ENCODE measurements around the gene TRHDE.

DNA sequence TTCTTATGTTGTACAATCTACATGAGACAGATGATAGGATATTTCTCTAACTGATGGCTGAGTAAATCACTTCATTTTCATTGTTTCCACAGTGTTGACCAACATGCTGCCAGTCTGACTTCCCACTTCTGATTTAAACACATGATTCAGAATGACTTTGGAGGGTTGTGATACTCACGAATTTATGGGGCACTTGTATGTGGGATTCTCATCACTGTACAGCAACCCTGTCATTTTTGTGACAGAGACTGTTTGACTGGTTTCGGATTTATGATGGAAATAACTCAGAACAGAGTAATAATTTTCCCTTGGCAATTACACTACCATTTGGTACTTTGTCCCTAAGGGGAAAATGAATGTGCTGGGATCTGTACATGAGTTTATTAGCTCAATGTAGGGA is 333.8 kb downstream of the TRHDE start:
- TF ChIP-seq SIN3A (IDR thresholded peaks at IDR 0.05; ENCODE audit: borderline replicate concordance, insufficient read depth, low read depth, low read length) (no peak), TCF7L2 (IDR thresholded peaks at IDR 0.05; ENCODE audit: low read depth, low read length) (no peak), POLR2AphosphoS5 (IDR thresholded peaks at IDR 0.05; ENCODE audit: low read depth, low read length) (no peak)
- TF ChIP-seq, protein P1, sequence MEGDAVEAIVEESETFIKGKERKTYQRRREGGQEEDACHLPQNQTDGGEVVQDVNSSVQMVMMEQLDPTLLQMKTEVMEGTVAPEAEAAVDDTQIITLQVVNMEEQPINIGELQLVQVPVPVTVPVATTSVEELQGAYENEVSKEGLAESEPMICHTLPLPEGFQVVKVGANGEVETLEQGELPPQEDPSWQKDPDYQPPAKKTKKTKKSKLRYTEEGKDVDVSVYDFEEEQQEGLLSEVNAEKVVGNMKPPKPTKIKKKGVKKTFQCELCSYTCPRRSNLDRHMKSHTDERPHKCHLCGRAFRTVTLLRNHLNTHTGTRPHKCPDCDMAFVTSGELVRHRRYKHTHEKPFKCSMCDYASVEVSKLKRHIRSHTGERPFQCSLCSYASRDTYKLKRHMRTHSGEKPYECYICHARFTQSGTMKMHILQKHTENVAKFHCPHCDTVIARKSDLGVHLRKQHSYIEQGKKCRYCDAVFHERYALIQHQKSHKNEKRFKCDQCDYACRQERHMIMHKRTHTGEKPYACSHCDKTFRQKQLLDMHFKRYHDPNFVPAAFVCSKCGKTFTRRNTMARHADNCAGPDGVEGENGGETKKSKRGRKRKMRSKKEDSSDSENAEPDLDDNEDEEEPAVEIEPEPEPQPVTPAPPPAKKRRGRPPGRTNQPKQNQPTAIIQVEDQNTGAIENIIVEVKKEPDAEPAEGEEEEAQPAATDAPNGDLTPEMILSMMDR (IDR thresholded peaks at IDR 0.05), result no peak
- TF ChIP-seq, protein P2, sequence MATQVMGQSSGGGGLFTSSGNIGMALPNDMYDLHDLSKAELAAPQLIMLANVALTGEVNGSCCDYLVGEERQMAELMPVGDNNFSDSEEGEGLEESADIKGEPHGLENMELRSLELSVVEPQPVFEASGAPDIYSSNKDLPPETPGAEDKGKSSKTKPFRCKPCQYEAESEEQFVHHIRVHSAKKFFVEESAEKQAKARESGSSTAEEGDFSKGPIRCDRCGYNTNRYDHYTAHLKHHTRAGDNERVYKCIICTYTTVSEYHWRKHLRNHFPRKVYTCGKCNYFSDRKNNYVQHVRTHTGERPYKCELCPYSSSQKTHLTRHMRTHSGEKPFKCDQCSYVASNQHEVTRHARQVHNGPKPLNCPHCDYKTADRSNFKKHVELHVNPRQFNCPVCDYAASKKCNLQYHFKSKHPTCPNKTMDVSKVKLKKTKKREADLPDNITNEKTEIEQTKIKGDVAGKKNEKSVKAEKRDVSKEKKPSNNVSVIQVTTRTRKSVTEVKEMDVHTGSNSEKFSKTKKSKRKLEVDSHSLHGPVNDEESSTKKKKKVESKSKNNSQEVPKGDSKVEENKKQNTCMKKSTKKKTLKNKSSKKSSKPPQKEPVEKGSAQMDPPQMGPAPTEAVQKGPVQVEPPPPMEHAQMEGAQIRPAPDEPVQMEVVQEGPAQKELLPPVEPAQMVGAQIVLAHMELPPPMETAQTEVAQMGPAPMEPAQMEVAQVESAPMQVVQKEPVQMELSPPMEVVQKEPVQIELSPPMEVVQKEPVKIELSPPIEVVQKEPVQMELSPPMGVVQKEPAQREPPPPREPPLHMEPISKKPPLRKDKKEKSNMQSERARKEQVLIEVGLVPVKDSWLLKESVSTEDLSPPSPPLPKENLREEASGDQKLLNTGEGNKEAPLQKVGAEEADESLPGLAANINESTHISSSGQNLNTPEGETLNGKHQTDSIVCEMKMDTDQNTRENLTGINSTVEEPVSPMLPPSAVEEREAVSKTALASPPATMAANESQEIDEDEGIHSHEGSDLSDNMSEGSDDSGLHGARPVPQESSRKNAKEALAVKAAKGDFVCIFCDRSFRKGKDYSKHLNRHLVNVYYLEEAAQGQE (IDR thresholded peaks at IDR 0.05; ENCODE audit: insufficient read depth in 1 of 2, low read depth in 2 of 2, low read length in 1 of 2), result no peak

Data from Panc1 (cell line).